ENCODE results near the gene UBR7.

UBR7 gene

DNA sequence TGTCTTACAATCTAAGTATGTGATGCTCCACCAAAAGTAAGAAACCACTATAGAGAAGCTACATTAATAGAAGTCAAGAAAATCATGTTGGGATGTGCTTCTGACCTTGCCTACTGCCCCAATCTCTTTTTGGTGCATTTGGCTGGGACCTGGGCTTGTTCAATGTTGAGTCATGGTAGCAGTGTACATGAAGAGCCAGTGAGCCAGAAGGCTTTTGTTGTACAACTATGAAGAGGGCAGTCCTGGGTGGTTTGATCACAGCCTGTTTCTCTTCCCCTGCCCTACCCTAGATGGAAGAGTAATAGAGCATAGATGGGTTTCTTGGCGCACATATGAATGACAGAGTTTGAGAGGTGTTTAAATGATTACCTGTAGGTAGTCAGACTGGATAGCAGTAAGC lies 56.4 kb downstream of the UBR7 start:
- Histone ChIP-seq H3K27me3 (ENCODE audit: control insufficient read depth, insufficient read depth, low read length) (no peaks in the 10 kb centered on the region), H3K36me3 (ENCODE audit: control insufficient read depth, insufficient read depth, low read length) (no peaks in the 10 kb centered on the region), H3K4me1 (peaks cover 3% of the 10 kb centered on the region), H3K79me2 (no peaks in the 10 kb centered on the region), H2AFZ (no peak overlapping the region), H3K4me3 (ENCODE audit: low read depth, low read length) (no peak overlapping the region), H3K9me3 (ENCODE audit: control insufficient read depth, low read length) (no peaks in the 10 kb centered on the region), H3K4me2 (ENCODE audit: low read length) (no peak overlapping the region), H3K27ac (no peak overlapping the region), H3K9ac (no peak overlapping the region)
- TF ChIP-seq, protein P1, sequence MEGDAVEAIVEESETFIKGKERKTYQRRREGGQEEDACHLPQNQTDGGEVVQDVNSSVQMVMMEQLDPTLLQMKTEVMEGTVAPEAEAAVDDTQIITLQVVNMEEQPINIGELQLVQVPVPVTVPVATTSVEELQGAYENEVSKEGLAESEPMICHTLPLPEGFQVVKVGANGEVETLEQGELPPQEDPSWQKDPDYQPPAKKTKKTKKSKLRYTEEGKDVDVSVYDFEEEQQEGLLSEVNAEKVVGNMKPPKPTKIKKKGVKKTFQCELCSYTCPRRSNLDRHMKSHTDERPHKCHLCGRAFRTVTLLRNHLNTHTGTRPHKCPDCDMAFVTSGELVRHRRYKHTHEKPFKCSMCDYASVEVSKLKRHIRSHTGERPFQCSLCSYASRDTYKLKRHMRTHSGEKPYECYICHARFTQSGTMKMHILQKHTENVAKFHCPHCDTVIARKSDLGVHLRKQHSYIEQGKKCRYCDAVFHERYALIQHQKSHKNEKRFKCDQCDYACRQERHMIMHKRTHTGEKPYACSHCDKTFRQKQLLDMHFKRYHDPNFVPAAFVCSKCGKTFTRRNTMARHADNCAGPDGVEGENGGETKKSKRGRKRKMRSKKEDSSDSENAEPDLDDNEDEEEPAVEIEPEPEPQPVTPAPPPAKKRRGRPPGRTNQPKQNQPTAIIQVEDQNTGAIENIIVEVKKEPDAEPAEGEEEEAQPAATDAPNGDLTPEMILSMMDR (IDR thresholded peaks at IDR 0.05), result no peak

DNA sequence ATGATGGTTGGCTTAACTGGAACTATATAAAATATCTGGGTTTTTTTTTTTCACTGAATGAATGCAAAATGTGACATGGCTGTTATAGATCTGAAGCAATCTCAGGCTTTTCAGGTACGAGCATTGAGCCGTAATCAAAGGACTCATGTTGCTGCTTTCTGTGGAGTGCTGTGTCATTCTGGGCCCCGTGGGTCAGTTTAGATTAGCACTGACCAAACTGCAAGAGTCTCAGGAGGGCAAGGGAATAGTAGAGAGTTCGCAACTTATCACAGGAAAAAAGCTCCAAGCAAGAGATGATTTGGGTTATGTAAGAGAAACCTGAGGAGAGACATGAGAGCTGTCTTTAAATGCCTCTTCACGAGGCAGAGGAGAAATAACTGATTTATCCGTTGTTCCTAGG lies 59.1 kb downstream of the UBR7 start:
- H3K27me3 ChIP-seq (ENCODE audit: control insufficient read depth, insufficient read depth, low read length), result no peaks in the 10 kb centered on the region
- no peaks in the 10 kb centered on the region for H3K79me2 ChIP-seq
- TF ChIP-seq, protein P1 (IDR thresholded peaks at IDR 0.05), result no peak
- no peak overlapping the region for H3K9ac ChIP-seq
- no peak overlapping the region for H3K4me3 ChIP-seq (ENCODE audit: low read depth, low read length)
- H3K4me2 ChIP-seq (ENCODE audit: low read length), result no peak overlapping the region
- H2AFZ ChIP-seq, result no peak overlapping the region
- no peak overlapping the region for H3K27ac ChIP-seq
- H3K9me3 ChIP-seq (ENCODE audit: control insufficient read depth, low read length), result no peaks in the 10 kb centered on the region
- no peaks in the 10 kb centered on the region for H3K36me3 ChIP-seq (ENCODE audit: control insufficient read depth, insufficient read depth, low read length)
- H3K4me1 ChIP-seq, result peaks cover 3% of the 10 kb centered on the region

DNA sequence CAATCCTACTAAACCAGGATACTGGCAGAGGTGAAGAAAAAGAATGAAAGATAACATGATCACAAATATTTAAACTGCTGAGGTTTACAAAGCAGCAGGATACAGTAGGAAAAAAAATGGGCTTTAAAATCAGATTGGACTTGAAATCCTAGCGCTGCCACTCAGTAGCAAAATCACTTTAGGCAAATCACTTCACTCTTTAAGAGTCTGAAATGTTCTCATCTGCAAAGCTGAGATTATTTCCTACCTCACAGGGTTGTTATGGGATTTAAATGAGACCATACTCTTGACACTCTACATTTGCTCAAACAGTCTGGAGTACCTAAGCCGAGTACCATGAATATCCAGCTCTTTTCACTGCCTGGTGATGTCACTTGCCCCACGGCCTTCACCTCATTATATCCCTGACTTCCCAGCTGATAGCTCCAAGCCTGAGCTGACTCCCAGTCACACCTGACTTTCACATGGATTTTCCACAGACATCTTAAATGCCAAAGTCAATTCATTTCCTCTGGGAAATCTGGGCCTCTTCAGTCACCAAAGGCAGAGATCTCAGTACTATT lies 60.2 kb downstream of the UBR7 start:
- H3K4me3 ChIP-seq (ENCODE audit: low read depth, low read length), result no peak overlapping the region
- H2AFZ ChIP-seq, result no peak overlapping the region
- H3K9ac ChIP-seq, result no peak overlapping the region
- H3K27ac ChIP-seq, result no peak overlapping the region
- TF ChIP-seq, protein P1 (IDR thresholded peaks at IDR 0.05), result no peak
- no peaks in the 10 kb centered on the region for H3K79me2 ChIP-seq
- H3K4me2 ChIP-seq (ENCODE audit: low read length), result peak overlapping the region; percentile 22
- H3K27me3 ChIP-seq (ENCODE audit: control insufficient read depth, insufficient read depth, low read length), result no peaks in the 10 kb centered on the region
- no peaks in the 10 kb centered on the region for H3K9me3 ChIP-seq (ENCODE audit: control insufficient read depth, low read length)
- H3K4me1 ChIP-seq, result peaks cover 3% of the 10 kb centered on the region
- no peaks in the 10 kb centered on the region for H3K36me3 ChIP-seq (ENCODE audit: control insufficient read depth, insufficient read depth, low read length)

DNA sequence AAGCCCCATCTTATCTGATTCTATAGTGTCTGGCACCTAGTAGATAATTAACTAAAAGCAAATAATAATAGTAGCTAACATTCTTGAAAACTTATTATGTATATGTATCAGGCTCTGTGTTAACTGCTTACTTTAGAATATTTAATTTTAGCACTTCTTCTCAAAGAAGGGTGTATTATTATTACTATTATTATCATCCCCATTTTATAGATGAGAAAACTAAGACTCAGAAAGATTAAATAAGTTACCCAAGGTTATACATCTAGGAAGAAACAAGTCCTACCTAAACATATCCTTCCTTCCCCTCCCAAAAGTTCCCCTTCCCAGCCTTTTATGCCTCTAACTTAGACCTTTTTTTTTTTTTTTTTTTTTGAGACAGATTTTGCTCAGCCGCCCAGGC lies 61.4 kb downstream of the UBR7 start:
- no peaks in the 10 kb centered on the region for H3K27me3 ChIP-seq (ENCODE audit: control insufficient read depth, insufficient read depth, low read length)
- H3K4me1 ChIP-seq, result peaks cover 3% of the 10 kb centered on the region
- TF ChIP-seq, protein P1 (IDR thresholded peaks at IDR 0.05), result no peak
- H3K27ac ChIP-seq, result no peak overlapping the region
- H3K79me2 ChIP-seq, result no peaks in the 10 kb centered on the region
- H3K4me2 ChIP-seq (ENCODE audit: low read length), result no peak overlapping the region
- no peak overlapping the region for H3K9ac ChIP-seq
- no peak overlapping the region for H2AFZ ChIP-seq
- no peaks in the 10 kb centered on the region for H3K9me3 ChIP-seq (ENCODE audit: control insufficient read depth, low read length)
- no peak overlapping the region for H3K4me3 ChIP-seq (ENCODE audit: low read depth, low read length)
- H3K36me3 ChIP-seq (ENCODE audit: control insufficient read depth, insufficient read depth, low read length), result no peaks in the 10 kb centered on the region

DNA sequence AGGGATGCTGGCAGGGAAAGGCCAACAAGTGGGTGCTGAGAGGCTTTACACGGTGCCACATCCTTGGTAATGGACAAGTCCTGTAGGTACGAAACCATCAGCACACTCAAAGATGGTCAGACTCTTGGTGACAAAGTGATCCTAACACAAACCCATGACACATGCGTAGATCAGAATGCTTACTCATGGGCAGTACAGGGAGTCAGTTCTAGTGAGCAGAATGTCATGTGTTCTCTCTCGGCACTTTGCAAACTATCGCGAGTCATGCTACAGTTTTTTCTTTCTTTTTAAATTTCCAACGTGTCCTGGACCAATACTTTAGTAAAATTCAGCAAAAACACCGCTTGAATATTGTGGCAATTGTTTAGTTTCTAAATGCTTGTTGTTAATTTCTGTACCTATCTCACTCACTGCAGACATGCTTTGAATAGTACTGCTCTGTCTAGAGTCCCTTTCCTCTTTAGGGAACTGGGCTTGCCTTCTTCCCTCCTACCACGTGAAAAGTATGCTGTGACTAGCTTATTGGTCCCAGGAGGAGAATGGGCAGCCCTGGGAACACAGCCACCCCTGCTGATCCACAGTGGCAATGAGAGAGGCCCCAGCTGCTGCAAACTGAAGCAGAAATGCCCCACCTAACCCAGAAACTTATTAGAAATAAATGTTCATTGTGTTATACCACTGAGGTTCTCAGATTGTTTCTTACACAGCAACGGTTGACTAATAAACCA lies 62.4 kb downstream of the UBR7 start:
- Histone ChIP-seq H3K79me2 (no peaks in the 10 kb centered on the region), H3K4me2 (ENCODE audit: low read length) (no peak overlapping the region), H3K9ac (no peak overlapping the region), H2AFZ (no peak overlapping the region), H3K27me3 (ENCODE audit: control insufficient read depth, insufficient read depth, low read length) (no peaks in the 10 kb centered on the region), H3K36me3 (ENCODE audit: control insufficient read depth, insufficient read depth, low read length) (no peaks in the 10 kb centered on the region), H3K4me3 (ENCODE audit: low read depth, low read length) (no peak overlapping the region), H3K27ac (no peak overlapping the region), H3K4me1 (peaks cover 3% of the 10 kb centered on the region), H3K9me3 (ENCODE audit: control insufficient read depth, low read length) (no peaks in the 10 kb centered on the region)
- TF ChIP-seq, protein P1 (IDR thresholded peaks at IDR 0.05), result no peak
